GM21737 (cell line): ENCODE measurements around the gene PPP2R2D.
A peak's percentile ranks its signal among the peaks of the same experiment; 100 is the strongest.

Experiments used
- ATAC-seq: cut with Tn5 transposase; IDR thresholded peaks from one replicate; pipeline ENCODE4 v1.9.1; 2021; ENCODE audit warnings: mild to moderate bottlenecking, moderate library complexity; ENCODE audit not compliant: unreplicated experiment

The PPP2R2D gene

DNA sequence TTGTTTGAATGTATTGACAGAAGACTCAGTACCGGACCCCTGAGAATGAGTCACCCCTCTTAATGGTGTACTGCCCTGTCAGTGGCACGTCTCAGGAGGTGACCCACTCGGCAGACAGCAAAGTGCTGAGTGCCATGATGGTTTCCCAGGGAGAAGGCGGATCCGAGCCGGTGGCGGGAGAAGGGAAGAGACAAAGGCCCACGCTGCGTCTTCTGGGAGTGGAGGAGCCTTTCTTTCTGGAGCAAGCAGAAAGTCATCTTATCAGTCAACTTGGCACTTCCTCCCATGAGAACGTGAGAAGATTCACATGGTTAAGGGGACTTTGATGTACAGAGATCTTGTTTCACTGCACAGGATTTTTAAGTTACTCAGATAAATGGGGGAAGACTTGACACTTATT lies 14.6 kb upstream of the PPP2R2D start:
- ATAC-seq: no peak

DNA sequence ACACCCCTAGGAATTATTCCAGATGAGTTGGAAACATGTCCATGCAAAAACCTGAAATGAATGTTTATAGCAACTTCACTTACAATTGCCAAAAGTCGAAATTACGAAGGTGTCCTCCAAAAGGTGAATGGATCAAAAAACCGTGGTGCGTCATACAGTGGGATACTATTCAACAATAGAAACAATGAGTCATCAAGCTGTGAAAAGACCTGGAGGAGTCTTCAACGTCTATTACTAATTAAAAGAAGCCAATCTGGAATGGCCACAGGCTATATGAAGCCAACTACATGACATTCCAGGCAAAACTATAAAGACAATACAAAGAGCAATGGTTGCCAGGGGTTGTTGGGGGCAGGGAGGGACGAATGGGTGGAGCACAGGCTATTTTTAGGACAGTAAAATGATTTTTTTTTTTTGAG lies 12.6 kb upstream of the PPP2R2D start:
- ATAC-seq: no peak

GRCh38 chr10:131889755-131890154 lies 11.1 kb upstream of the PPP2R2D start:
- ATAC-seq: no peak

DNA sequence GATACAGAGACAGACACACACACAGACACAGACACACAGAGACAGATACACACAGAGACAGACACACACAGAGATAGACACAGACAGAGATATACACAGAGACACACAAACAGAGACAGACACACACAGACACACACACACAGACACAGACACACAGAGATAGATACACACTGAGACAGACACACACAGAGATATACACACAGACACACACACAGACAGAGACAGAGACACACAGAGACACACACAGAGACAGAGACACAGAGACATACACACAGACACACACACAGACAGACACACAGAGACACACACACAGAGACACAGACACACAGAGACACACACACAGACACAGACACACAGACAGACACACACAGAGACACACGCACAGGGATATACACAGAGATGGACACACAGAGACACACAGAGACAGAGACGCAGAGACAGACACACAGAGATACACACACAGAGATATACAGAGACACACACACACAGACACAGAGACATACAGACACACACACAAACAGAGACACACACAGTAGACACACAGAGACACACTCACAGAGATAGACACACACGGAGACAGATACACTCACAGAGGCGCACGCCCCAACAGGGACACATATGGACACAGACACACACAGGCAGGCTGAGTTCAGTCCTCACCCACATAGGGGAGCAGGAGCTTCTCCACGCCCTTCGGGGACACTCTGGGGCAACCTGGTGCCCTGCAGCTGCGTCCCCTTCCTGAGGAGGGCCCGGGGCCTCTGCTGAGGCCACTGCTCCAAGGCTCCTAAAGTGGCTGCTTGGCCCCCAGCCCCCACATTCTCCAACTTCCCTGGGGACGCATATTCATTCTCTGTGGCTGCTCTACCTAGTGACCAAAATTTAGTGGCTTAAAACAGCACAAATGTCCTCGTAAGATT lies 10.3 kb upstream of the PPP2R2D start:
- no peak for ATAC-seq

GRCh38 chr10:131891196-131891928 lies 9.4 kb upstream of the PPP2R2D start:
- ATAC-seq: no peak

GRCh38 chr10:131891929-131892805 lies 8.6 kb upstream of the PPP2R2D start:
- ATAC-seq: no peak

GRCh38 chr10:131892806-131893675 lies 7.8 kb upstream of the PPP2R2D start:
- ATAC-seq: no peak

DNA sequence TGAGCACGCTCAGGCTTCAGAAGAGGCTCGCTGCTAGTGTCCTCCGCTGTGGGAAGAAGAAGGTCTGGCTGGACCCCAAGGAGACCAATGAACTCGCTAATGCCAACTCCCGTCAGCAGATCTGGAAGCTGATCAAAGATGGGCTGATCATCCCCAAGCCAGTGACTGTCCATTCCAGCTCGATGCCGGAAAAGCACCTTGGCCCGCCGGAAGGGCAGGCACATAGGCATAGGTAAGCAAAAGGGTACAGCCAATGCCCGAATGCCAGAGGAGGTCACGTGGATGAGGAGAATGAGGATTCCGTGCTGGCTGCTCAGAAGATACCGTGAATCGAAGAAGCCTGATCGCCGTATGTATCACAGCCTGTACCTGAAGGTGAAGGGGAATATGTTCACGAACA lies 5.7 kb upstream of the PPP2R2D start:
- no peak for ATAC-seq

GRCh38 chr10:131896403-131896802 lies 4.4 kb upstream of the PPP2R2D start:
- ATAC-seq: no peak

DNA sequence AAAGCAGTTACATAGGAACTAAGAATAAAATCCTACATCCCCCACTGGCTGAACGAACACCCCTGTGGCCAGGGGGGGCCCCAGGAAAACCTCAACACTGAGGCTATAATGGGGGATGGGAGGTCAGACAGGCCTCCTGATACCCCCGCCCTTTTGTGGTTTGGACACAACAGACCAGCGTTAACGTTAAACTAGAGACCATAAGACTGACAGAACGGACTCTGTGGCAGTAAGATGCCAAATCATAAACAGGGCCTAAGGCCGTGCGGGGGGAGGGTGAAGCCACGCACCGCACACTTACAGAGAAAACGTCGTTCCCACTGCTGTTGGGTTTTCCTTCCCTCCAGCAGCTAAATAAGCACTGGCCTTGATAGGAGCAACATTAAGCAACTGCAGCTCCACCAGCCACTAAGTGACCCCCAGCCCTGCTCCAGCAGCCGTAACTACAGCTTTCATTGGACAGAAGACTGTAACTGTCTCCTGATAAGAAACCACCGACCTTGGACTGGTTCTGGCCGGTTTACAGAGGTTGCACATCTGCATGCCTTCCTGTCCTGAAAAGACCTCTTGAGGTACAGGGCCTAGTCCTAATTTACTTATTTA lies 3.4 kb upstream of the PPP2R2D start:
- ATAC-seq: no peak

GRCh38 chr10:131898061-131898460 lies 2.7 kb upstream of the PPP2R2D start:
- ATAC-seq: no peak

- ATAC-seq: no peak
Observed at GRCh38 chr10:131898713-131899112, 2.1 kb upstream of the PPP2R2D start.

GRCh38 chr10:131899116-131899690 lies 1.6 kb upstream of the PPP2R2D start:
- no peak for ATAC-seq

GRCh38 chr10:131899695-131900349 lies 986 bp upstream of the PPP2R2D start:
- no peak for ATAC-seq

GRCh38 chr10:131901181-131901829 lies 497 bp downstream of the PPP2R2D start:
- ATAC-seq: peak; percentile 21

- ATAC-seq: no peak
Observed at GRCh38 chr10:131902211-131902610, 1.4 kb downstream of the PPP2R2D start.

GRCh38 chr10:131902691-131903090 lies 1.9 kb downstream of the PPP2R2D start:
- no peak for ATAC-seq

GRCh38 chr10:131905267-131905571 lies 4.4 kb downstream of the PPP2R2D start:
- ATAC-seq: no peak
